Right lobe of liver (tissue), 4 donors: Measurements from ENCODE around the gene P2RY8.

Source experiments
- POLR2A ChIP-seq: fragments of 450-650 bp; IDR thresholded peaks from one replicate; pipeline ENCODE4 v1.6.1; 2017; ENCODE audit warnings: antibody characterized with exemption, mild to moderate bottlenecking
- TF ChIP-seq, protein P1 (sequence below), 4 donors: fragments of 200-600 bp in 3 of 4; fragments of 450-650 bp in 1 of 4; IDR thresholded peaks; one replicate each; pipeline versions ENCODE4 v1.5.1 to v1.8.0; 2016 to 2022; ENCODE audit warnings: antibody characterized with exemption in 4 of 4, mild to moderate bottlenecking in 2 of 4
- donor health status: DM: no; HTN: no; CAD: no.
- donor health status: DM: no; HTN: no; CAD: no.
- donor health status: DM: no; HTN: yes; CAD: no.

DNA sequence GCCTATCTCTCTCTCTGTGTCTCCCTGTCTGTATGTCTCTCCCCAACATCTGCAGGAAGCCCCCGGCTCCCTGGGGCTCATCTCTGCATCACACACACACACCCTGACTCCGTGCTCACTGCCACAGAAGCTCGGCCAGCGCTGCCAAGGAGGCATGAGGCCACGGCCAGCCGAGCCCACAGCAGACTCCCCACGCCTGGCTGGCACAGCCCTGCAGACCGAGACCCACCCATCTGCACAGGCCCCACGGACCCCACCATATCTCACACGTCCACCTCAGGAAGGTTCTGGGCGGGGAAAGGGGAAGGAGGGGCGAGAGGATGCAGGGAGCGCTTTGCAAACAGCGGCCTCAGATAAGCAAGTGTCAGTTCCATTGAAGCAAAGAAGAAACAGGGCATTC is 116.6 kb downstream of the P2RY8 start:
- TF ChIP-seq, protein P1, sequence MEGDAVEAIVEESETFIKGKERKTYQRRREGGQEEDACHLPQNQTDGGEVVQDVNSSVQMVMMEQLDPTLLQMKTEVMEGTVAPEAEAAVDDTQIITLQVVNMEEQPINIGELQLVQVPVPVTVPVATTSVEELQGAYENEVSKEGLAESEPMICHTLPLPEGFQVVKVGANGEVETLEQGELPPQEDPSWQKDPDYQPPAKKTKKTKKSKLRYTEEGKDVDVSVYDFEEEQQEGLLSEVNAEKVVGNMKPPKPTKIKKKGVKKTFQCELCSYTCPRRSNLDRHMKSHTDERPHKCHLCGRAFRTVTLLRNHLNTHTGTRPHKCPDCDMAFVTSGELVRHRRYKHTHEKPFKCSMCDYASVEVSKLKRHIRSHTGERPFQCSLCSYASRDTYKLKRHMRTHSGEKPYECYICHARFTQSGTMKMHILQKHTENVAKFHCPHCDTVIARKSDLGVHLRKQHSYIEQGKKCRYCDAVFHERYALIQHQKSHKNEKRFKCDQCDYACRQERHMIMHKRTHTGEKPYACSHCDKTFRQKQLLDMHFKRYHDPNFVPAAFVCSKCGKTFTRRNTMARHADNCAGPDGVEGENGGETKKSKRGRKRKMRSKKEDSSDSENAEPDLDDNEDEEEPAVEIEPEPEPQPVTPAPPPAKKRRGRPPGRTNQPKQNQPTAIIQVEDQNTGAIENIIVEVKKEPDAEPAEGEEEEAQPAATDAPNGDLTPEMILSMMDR (IDR thresholded peaks at IDR 0.05), result no peak
- TF ChIP-seq POLR2A, result no peak
